GM18520 (cell line): ENCODE results near the gene GGN.
"Not testable (repeated sequence)": the region's sequence is repeated elsewhere in the genome, so short reads cannot be mapped to it uniquely, and the experiment has no call there.

ENCODE experiments used
- ATAC-seq: cut with Tn5 transposase; IDR thresholded peaks from one replicate; pipeline ENCODE4 v1.9.1; 2021; ENCODE audit not compliant: unreplicated experiment

The GGN gene

DNA sequence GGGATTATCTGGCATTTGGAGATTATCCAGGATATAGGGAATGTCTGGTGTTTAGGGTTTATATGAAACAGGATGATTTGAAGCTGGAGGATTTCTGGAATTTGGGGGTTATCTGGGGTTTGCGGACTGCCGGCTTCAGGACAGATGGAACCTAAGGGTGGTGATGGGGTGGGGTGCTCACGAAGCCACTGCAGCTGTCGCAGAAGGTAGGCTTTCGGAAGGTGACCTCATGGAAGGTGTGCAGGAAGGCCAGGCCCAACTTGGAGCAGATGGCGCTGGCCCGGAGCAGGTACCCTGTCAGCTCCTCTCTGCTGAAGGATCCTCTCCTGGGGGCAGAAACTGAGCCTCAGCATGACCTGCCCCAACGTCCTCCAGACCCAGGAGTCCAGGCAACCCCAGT, 24.7 kb upstream of the GGN start:
- no peak for ATAC-seq

DNA sequence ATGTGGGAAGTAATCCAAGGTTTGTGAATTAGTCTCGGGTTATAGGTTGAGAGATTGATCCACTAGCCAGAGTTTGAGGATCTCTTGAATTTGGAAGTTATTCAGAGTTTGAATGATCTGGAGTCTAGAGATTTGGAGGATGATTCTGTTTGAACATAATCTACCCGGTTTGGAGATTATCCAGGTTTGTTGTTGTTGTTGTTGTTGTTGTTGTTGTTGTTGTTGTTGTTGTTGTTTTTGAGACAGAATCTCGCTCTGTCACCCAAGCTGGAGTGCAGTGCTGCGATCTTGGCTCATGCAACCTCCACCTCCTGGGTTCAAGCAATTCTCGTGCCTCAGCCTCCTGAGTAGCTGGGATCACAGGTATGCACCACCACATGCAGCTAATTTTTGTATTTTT, 24.1 kb upstream of the GGN start:
- not testable (repeated sequence) for ATAC-seq

DNA sequence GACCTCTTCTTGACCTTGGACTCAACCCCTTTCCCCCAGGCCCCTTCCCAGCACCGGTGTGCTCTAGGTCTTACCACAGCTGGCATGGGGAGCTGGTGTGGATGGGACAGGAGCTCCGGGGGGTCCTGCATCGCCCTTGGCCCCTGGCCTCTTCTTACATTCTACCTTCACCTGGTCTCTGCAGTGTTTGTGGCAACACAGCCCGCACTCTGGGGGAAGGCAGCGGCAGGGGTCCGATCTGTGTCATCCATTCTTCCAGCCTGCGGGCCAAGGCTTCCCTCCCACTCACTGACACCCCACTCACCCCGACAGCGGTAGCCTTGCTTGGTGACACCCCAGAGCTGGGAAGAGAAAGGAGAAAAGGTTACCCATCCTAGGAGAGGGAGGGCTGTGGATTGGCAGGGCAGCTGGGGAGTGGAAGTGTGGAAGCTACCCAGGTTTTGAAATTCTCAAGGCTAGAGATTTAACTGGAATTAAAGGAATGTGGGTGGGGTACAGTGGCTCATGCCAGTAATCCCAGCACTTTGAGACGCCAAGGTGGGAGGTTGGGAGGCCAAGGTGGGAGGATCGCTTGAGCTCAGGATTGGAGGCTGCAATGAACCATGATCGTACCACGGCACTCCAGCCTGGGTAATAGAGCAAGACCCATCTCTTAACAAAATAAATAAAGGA, 23.3 kb upstream of the GGN start:
- ATAC-seq = no peak

DNA sequence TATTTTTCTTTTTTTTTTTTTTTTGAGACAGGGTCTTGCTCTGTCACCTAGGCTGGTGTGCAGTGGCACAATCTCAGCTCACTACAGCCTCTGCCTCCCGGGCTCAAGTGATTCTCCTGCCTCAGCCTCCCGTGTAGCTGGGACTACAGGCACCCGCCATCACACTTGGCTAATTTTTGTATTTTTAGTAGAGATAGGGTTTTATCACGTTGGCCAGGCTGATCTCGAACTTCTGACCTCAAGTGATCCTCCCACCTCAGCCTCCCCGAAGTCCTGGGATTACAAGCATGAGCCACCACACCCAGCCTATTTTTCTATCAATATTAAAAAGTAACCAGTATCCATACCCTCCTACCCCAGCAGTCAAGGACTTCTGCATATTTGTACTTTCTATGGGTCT, 22.6 kb upstream of the GGN start:
- ATAC-seq = not testable (repeated sequence)

DNA sequence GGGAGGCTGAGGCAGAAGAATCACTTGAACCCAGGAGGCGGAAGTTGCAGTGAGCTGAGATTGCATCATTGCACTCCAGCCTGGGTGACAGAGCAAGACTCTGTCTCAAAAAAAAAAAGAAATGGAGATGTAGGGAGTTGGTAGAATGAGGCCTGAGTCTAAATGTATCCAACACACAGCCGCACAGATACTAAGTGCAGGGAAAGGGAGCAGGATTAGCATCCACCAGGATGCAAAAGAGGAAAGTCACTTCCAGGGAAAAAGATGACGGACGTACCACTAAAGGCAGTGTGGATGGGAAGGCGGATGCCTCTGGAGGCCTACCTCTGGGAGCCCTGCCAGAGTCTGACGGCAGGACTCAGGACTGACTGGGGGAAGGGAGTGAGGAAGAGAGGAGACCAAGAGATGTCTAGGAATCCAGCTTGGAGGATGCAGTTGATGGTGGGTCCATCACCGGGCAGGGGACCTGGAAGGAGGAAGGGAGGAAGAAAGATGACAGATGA, 21.8 kb upstream of the GGN start:
- ATAC-seq = no peak

DNA sequence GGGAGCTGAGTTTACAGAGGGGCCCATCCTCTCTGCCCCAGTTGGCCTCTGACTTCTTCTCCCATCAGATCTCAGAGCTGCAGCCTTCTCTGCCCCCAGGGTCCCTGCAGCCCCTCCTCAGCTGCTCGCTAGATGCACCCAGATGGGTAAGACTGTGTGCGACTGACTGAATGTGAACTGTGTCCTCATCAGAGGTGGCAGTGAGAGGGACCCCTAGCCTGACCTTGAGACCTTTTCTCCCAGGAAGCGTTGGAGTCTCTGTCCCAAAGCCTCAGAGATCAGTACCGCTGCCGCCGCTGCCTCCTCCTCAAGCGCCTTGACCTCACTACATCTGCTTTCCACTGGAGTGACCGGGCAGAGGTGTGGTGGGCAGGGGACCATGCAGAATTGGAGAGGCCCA, 17.4 kb upstream of the GGN start:
- ATAC-seq = no peak

DNA sequence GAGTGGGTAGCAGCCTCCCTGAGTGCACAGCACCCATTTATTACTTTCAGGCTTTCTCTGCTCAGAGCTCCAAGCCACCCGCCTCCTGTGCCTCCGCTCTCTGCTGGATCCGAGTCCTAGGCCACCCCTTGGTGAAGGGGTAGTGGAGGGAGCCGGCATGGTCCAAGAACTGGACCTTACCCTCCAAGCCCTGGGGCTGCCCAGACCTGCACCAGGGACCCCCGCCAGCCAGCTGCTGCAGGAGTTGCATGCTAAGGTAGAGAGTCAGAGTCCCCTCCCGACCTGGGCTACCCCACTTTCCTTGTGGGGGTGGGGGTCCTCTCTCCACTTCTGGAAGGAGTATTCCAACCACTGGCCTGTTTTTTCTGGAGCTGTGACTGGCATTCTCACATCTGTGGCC, 17.0 kb upstream of the GGN start:
- ATAC-seq = no peak

DNA sequence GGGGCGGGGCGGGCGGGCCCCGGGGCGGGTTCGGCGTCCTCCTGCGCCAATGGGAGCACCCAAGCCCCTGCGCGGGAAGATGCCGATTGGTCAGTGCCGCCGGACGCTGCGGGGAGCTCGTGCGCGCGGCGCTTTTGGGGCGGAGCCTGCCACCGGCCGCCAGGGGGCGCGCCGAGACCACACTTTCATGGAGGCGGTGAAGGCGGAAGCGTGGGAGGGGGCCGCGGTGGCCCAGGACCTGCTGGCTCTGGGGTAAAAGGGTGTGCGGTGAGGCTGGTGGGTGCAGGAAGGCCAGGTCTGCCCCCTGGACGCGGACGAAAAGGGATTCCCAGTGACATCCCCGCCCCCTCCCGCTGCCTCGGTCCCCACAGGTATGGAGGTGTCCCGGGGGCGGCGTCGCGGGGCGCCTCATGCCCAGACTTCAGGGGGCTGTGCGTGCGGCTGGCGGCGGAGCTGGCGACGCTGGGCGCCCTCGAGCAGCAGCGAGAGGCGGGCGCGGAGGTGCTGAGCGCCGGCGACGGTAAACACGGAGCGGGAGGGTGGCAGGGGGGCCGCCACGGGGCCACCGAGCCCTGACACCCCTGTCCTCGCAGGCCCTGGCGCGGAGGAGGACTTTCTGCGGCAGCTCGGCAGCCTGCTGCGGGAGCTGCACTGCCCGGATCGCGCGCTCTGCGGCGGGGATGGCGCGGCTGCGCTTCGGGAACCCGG, 15.3 kb upstream of the GGN start, which contains the start of gene FAM98C:
TSS of gene FAM98C (plus strand) at position 127 of the 708 bp plus-strand sequence. CDS start at position 188, 61 bp downstream.
- peak; percentile 91 for ATAC-seq

DNA sequence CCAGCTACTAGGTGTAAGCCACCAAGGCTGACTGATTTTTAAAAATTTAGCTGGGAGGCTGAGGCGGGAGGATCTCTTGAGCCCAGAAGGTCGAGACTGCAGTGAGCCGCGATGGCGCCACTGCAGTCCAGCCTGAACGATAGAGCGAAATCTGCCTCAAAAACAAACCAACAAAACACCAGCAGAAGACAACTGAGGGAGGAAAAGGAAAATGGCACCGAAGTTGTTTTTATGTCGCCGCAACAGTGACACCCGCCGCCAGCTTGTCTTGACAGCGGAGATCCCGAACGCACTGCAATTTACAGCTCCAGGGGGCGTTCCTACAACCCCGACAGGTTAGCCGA, 14.8 kb upstream of the GGN start:
- ATAC-seq = no peak

DNA sequence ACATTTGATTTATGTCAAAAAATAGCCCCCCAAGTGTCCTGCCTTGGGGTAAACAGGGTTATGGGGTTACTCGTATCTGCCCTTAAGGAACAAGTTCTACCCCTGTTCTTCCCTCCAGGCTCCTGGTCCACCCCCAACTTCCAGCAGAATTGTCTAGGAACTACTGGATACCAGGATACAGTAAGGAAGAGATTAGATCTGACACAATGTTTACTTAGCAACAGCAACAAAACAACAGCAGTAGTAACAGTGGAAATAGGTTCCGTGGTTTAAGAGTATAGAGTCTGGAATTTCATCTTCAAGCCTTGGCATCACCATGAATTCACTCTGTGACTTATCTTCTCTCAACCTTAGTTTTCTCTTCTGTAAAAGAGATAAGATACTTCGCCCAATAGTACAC, 13.3 kb upstream of the GGN start:
- no peak for ATAC-seq

DNA sequence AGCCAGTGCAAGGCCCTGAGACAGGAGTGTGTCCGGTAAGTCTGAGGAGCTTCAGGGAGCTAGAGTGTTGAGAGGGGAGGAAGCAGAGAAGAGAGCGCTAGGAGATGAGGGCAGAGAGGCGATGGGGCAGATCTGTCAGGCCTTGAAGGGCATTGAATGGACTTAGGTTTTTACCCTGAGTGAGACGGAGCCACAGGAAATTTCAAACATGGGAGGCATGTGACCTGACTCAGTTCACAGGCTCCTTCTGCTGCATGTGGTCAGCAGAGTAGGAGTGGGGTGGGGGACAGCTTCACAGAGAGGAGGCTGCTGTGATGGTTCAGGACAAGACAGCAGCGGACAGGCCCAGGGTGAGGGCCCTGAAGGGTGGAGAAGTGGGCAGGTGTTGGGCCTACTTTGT, 12.5 kb upstream of the GGN start:
- ATAC-seq = no peak

DNA sequence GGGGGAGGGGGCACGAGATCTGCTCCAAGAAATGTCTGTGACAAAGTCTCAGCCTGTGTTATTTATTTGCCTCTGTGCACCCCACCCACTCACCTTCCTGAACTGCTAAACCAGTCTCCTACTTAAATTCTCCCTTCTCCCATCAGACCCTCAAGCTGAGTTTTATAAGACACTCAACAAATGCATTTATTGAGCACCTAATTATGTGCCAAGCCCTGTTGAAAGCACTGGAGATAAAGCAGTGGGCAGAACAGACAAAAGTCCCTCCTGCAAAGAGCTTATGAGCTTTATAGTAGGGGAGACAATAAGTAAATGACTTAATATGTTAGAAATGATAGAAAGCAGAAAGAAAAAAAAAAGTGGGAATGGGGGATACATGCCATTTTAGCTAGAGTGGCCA, 11.7 kb upstream of the GGN start:
- no peak for ATAC-seq

DNA sequence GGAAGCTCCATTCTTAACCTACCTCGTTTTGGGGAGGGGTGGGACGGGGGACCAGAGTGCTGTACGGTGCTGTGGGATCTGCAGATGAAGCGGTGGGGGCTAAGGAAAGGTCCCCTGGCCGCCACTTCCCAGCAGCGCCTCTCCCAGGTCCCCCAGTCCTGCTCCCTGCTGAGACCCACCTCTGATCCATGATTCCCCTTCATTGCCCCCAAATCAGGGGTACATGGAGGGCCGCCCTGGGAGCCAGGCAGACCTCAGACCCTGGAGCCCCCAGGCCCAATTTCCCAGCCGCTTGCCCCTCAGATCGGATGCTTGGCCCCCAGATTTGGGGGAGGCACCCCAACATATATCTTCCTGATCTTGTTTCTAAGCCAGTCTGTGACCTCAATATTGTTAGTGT, 11.2 kb upstream of the GGN start:
- ATAC-seq = no peak

DNA sequence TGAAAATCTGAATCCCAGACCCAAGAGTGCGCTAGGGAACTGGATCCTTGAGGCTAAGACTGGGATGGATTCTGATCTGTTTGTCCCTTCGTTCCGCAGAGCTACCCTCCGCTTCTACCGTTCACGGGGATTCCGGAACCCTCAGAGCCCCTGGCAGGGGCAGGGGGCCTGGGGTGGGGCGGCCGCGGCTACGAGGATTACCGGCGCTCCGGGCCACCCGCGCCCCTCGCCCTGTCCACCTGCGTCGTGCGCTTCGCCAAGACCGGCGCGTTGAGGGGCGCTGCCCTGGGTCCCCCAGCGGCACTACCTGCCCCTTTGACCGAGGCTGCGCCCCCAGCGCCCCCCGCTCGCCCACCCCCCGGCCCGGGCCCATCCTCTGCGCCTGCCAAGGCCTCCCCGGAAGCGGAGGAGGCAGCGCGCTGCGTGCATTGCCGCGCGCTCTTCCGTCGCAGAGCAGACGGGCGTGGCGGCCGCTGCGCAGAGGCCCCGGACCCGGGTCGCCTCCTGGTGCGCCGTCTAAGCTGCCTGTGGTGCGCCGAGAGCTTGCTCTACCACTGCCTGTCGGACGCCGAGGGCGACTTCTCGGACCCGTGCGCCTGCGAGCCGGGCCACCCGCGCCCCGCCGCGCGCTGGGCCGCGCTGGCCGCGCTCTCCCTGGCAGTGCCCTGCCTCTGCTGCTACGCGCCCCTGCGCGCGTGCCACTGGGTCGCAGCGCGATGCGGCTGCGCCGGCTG, 7.7 kb upstream of the GGN start:
- no peak for ATAC-seq

DNA sequence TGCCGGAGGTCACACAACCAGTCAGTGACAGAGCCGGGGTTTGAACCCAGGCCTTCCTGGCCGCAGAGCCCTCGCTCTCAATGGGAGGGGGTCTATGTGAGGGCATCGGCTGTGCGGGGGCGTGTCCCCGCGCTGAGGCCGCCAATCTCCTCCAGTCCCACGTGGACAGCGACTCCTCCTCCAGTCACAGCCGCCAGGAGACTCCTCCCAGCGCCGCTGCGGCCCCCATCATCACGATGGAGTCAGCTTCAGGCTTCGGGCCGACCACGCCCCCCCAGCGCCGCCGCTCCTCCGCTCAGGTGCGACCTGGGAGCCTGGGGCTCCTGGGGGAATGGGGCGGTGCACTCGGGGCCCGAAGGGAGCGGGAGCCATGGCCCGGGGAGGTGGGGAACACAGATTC, 6.7 kb upstream of the GGN start:
- no peak for ATAC-seq

DNA sequence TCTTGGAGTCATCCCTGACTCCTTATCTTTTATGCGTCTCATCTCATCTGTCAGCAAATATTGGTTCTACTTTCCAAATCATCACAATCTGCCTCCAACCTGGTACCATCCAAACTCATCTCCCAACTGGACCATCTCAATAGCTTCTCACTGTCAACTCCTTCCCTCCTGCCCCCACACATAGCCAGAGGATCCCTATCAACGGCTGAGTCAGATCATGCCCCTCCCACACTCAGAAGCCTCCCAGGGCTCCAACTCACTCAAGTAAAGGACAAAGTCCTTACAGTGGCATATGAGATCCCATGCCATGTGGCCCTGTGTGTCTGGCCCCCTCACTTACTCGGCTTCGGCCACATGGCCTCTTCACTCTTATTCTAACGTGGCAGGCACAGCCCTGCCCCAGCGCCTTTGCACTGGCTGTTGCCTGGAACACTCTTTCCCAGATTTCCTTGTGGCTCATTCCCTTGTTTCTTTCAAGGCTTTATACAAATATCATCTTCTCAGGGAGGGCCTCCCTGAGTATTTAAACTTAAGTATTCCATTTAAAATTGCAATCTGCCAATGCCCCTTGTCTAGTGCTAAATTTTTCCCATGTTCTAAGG, 5.0 kb upstream of the GGN start:
- no peak for ATAC-seq

DNA sequence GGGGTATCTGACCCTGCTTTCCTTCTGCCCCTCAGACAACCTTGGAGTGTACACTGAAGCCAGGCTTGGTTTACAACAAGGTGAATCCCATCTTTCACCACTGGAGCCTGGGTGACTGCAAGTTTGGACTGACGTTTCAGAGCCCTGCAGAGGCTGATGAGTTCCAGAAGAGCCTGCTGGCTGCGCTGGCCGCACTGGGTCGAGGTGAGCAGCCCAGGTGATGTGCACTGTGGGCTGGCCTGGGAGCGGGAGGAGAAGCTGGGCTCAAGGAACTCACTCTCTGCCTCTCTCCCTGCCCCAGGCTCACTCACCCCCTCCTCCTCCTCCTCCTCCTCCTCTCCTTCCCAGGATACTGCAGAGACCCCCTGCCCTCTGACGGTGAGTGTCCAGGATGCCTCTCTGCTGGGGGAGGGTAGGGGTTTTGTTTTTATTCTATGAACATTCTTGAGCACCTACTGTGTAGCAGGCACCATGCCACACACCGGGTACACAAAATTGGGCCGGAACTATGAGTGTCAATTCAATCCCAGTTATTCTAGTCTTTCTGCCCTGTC, 4.2 kb upstream of the GGN start:
- no peak for ATAC-seq

DNA sequence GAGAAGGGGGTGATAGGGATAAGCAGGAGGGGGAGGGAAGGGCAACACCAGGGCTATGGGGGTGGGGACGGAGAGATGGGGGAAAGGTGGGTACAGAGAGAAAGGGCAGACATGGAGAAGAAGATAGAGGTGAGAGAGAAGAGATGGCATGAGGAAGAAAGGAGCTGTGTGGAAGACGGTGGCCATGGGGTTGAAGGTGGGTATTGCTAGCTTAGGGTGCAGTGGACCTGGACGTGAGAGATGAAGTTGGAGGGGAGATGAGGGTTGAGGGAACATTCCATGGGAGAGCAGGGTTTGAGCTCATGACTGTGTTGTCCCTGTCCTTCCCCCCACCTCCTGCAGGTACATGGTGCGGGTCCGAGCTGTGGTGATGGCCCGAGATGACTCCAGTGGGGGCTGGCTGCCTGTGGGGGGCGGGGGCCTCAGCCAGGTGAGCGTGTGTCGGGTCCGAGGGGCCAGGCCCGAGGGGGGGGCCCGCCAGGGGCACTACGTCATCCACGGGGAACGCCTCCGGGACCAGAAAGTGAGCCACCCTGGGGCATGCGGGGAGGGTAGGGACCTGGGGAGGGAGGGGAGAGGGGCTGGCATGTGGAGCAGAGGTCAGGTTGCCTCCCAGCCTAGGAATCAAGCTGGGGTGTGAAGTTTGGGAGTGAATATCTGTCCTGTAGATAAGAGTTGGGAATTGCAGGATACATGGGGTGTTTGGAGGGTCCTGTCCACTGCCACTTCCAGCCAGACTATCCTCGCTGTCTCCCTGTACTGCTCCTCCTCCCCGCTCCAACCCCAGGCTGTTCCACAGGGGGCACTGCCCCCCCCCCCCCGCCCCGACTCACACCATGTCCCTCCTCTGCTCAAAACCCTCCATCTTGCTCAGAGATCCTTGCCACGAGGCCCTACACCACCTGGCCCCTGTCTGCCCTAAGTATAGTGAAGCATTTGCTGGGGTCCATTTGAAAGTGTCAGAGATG, 2.4 kb upstream of the GGN start:
- ATAC-seq = no peak

DNA sequence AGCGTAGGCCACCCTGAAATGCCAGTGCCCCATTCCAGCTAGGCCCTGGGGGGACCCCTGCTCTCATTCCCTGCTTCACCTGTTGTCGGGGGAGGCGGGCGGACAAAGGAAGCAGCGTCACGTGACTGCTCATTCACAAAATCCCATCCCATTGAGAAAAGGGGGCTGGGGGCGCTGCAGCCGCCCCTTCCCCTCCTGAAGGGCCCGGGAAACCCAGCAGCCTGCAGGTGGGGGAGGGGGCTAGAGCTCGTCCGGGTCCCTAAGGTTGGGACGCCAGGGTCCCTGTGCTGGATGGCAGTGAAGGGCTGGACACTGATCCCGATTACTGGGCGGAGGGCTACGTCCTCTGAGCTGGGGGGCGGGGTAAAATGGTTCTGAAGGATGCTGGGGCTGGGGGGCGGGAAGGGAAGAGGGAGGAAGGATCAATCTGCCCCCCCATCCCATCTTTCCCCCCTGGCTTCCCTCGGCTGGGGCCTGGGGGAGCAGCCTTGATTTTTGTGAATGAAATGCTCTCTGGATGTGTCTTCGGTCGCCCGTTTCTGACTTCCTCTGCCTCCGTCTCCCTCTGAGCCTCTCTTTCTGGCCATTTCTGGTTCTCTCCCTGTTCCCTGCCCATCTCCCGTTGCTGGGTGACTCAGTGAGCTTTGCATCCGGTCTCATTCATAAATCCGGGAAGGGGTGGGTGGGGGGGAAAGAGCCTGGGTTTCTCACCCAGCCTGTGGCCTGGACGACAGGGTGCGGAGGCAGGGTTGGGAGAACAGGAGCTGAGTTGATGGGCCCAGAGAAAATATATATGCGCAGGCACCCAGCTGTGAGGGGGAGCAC, 1.5 kb upstream of the GGN start:
- ATAC-seq = no peak
